Measurements from ENCODE around the gene FYTTD1.

DNA sequence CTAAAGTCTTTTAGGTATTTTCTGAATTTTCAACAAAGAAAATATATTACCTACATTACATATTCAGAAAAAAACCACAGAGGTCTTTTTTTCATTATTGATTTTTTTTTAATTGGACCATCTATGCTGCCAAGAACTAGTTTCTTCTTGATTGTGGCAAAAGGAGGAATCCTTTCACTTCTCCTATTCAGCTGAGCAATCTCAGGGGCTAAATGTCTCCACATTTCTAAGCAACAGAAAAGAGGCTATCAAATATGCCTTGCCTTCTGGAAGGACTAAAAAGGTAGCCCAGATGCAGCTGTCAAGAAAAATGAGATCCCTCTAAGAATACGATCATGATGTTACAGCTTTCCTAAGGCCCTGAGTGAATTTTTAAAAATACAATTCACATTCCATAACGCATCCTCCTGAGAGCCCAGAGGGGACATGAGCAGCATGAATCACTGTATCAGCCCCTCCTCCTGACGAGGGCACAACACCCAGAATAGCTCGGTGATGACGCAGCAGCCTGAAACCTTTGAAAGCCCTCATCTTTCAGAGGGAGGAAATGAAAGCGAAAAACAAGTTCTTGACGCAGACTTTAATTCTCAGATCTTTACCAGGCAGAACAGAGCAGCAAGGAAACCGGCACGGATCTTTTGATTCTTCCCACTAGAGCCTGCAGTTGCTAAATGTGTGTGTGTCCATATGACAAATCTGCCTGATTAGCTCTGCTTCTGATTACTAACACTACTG is 37.5 kb upstream of the FYTTD1 start:
- TF ChIP-seq, protein P1, sequence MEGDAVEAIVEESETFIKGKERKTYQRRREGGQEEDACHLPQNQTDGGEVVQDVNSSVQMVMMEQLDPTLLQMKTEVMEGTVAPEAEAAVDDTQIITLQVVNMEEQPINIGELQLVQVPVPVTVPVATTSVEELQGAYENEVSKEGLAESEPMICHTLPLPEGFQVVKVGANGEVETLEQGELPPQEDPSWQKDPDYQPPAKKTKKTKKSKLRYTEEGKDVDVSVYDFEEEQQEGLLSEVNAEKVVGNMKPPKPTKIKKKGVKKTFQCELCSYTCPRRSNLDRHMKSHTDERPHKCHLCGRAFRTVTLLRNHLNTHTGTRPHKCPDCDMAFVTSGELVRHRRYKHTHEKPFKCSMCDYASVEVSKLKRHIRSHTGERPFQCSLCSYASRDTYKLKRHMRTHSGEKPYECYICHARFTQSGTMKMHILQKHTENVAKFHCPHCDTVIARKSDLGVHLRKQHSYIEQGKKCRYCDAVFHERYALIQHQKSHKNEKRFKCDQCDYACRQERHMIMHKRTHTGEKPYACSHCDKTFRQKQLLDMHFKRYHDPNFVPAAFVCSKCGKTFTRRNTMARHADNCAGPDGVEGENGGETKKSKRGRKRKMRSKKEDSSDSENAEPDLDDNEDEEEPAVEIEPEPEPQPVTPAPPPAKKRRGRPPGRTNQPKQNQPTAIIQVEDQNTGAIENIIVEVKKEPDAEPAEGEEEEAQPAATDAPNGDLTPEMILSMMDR (IDR thresholded peaks at IDR 0.05; ENCODE audit: borderline replicate concordance, extremely low read depth, low read length, poor library complexity, severe bottlenecking), result no peak
- TF ChIP-seq EZH2 (IDR thresholded peaks at IDR 0.05; ENCODE audit: borderline replicate concordance, low read depth, low read length, severe bottlenecking), result no peak
